ENCODE results near the gene TSSC4.

Gene TSSC4

GRCh38 chr11:2451336-2451735 is 50.8 kb downstream of the TSSC4 start:
- H3K27ac Mint-ChIP-seq: no peak overlapping the region

GRCh38 chr11:2451916-2452315 is 51.4 kb downstream of the TSSC4 start:
- Mint-ChIP-seq H3K4me1 (peaks cover 12% of the 10 kb centered on the region), H3K27me3 (ENCODE audit: low read depth) (peaks cover 28% of the 10 kb centered on the region), H3K27ac (peak overlapping the region in 2 of 3 experiments; percentile 73 to 87), H3K4me3 (no peak overlapping the region), H3K36me3 (ENCODE audit: low read depth) (no peaks in the 10 kb centered on the region), H3K9me3 (peaks cover 5% of the 10 kb centered on the region)
- TF ChIP-seq CTCF (IDR thresholded peaks at IDR 0.05; ENCODE audit: unreplicated experiment in 3 of 3): no peak

More at GRCh38 chr11:2451336-2451735, 50.8 kb downstream of the TSSC4 start:
- no peak for TF ChIP-seq CTCF (IDR thresholded peaks at IDR 0.05; ENCODE audit: unreplicated experiment in 3 of 3)
- H3K36me3 Mint-ChIP-seq (ENCODE audit: low read depth): no peaks in the 10 kb centered on the region
- H3K4me1 Mint-ChIP-seq: peaks cover 12% of the 10 kb centered on the region
- H3K27me3 Mint-ChIP-seq (ENCODE audit: low read depth): peaks cover 32% of the 10 kb centered on the region
- H3K4me3 Mint-ChIP-seq: no peak overlapping the region
- peaks cover 5% of the 10 kb centered on the region for H3K9me3 Mint-ChIP-seq

GRCh38 chr11:2452321-2453012 is 51.9 kb downstream of the TSSC4 start:
- Mint-ChIP-seq H3K27ac (peak overlapping the region; percentile 16 to 87 (median 73)), H3K4me1 (peaks cover 12% of the 10 kb centered on the region), H3K9me3 (peaks cover 5% of the 10 kb centered on the region), H3K36me3 (ENCODE audit: low read depth) (no peaks in the 10 kb centered on the region), H3K4me3 (peak overlapping the region in 1 of 3 experiments; percentile 48), H3K27me3 (ENCODE audit: low read depth) (peaks cover 22% of the 10 kb centered on the region)
- TF ChIP-seq CTCF (IDR thresholded peaks at IDR 0.05; ENCODE audit: unreplicated experiment in 3 of 3): no peak

- H3K36me3 Mint-ChIP-seq (ENCODE audit: low read depth): no peaks in the 10 kb centered on the region
- H3K9me3 Mint-ChIP-seq: peaks cover 5% of the 10 kb centered on the region
- peaks cover 13% of the 10 kb centered on the region for H3K27me3 Mint-ChIP-seq (ENCODE audit: low read depth)
- TF ChIP-seq CTCF (IDR thresholded peaks at IDR 0.05; ENCODE audit: unreplicated experiment in 3 of 3): no peak
- H3K4me3 Mint-ChIP-seq: no peak overlapping the region
- H3K4me1 Mint-ChIP-seq: peaks cover 12% of the 10 kb centered on the region
- H3K27ac Mint-ChIP-seq: no peak overlapping the region
These were observed 52.9 kb downstream of the TSSC4 start for GRCh38 chr11:2453436-2453835.
